Skin of body (tissue), 2 donors: Measurements from ENCODE around the gene REPIN1. TPM values are rescaled to one million over a fixed set of nuclear protein-coding genes. Genes with fewer than 3 reads are reported as not detected.

Experiments
- DNase-seq: peaks from one replicate; lab custom pipeline; 2025; lab: John Stamatoyannopoulos, UW
- total RNA-seq: library from RNA; depleted of rRNA; stranded (reverse); fragments of >200 nt; gene quantifications from one replicate; pipeline ENCODE4 v1.2.3, GENCODE V29; 2014

REPIN1 gene
- total RNA-seq, 1 donor from 2014 or later = 21.1 TPM

DNA sequence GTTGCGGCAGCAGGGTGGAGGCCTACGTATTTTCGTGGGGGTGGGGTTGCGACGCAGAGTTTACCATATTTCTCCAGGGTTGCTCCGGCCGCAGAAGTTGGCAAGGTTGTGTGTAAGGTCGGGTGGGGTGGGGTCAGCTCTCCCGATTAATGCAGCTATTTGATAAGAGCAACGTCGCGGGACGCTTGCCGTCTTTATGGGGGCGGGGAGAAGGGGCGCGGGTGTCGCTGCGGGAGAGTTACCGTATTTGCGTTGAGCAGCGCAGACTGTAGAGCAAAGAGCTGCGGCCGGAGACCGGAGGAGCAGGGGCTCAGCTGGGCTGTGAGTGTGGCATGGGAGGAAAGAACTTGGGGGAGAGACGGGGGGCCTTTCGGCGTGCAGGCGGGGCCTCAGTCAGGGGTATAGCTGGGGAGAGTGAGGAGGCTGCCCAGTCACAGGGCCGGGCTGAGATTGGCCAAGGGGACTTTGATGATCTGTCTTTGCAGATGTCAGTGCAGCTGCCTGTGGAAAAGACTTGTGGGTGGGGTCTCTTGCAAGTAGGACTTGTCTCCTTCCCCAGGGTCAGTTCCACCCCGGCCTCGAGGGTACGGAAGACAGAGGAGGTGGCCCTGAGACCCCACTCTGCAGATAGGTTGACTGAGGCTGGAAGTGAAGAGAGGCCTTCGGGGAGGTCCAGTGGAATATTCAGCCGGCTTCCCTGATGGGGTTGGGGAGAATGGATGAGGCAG lies 37.1 kb downstream of the REPIN1 start:
- DNase-seq = no peak

GRCh38 chr7:150406312-150406566 lies 37.6 kb downstream of the REPIN1 start:
- DNase-seq = no peak

DNA sequence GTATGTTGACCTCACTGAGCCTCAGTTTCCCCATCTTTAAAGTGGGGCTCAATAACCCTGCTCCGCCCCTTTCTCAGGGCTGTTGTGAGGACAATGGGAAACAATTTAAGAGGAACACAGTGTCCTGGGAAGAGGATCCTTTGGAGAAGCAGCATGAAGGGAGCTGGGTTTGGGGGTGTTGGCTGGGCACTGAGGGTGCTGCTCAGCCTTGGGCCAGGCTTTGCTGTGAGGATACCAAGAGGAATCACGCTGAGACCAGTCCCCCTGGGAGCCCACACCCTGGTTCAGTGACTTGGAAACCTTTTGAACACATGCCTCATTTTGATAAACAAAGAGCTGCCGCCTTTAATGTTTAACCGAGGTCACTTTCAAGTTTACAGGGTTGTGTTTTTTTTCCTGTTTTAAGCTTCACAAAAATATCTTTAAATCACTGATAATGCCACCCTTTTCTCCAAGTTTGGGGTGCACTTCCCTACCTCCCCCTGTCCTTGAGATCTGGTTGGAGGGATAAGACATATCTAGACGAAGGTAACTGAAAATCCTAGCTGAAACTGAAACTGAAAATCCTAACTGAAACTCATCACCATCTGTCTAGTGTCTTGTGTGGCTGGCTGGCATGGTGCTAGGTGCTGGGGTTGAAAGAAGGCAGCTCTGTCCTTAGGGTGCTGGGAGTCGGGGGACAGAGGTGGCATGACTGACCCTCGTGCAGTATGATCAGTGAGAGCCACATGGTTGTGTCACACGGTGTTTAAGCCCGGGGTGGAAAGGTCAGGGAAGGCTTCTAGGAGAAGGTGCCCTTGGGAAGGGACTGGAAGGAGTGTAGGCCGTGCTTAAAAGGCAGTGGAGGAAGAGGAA lies 38.2 kb downstream of the REPIN1 start:
- no peak for DNase-seq

- no peak for DNase-seq
These were observed 39.2 kb downstream of the REPIN1 start for GRCh38 chr7:150407588-150408392.

DNA sequence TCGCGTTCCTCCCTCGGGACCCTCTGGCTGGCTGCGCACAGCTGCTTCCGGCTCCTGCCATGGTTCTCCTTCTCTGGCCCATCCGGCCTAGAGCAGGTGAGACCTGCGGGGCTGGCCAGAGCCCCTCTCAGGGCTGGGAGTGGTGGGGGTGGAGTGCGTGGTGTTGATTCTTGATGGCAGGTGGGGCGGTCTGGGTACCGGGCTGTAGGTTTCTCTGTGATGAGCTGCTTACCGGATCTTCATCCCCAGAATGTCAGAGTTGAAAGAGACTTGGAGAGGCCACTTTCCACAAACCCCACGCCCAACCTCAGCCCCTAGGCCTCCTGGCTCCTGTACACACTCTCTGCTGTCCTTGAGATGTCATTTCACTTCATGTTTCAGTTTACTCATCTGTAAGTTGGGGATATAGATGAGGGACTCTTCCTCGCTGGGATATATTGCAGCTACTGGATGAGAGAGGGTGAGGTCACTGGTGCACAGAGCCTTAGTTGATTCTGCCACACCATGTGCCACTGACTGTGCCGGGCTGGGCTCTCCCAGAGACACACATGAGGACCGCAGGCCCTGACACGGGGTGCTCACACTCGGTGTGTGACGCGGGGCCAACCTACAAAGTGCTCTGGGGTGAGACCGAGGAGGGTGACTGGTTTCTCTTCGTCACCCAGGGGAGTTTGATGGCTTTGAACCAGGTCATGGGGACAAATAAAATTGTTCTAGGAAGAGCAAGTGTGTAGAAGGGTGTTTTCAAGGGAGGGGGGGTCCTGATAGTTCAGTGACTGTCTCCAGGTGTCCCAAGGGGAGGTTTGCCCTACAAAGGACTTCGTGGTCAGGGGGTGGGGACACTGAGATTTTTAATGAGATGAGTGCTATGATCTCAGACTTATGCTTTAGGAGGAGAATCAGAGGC lies 40.0 kb downstream of the REPIN1 start:
- DNase-seq = no peak

DNA sequence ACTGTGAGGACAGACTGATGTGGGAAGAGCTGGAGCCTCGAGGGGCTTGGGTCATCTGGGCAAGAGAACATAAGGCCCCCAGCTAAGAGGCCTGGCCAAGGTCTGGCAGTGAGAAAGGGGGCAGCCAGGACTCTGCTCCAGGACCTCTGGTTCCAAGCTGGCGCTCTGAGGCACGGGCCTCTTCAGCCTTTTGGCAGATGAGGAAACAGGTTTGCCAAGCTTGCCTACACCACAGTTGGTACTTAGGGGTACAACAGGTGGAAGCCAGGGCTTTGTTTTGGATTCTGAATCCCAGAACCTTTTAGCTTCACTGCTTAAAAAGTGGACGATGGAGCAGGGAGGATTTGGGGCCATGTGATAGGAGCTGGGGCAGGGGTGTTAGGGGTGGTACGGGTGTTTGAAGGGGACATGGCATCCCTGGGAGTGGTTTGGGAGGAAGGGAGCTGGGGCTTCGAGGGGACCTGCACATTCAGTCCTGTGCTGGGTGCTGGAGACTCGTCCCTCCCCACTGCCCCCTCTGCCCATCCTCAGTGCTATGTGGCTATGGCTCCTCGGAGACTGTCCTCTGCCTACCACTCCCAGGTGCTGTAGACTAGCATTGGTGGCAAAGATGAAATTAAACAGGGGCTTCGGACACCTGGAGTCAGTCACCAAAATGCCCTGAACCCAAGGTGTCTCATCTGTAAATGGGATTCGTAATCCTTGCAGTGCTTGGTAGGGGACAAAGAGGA lies 40.8 kb downstream of the REPIN1 start:
- no peak for DNase-seq

DNA sequence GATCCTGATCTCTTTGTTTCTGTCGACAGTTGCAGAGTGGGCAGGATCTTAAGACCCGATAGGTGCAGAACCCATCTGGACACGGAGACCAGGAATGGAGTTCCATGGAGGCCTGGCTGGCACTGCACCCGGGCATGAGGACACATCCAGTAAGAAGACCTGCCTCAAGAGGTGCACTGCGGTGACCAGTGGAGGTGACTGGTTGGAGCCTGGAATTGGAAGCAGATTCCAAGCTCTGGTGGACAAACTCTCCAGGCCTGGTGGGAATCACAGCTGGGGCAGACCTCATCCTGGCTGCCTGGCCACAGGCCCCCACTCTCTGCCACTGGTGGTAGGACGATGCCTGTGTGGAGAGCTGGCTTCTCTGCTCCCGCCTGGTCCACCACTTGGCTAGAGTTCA lies 41.5 kb downstream of the REPIN1 start:
- DNase-seq = no peak

DNA sequence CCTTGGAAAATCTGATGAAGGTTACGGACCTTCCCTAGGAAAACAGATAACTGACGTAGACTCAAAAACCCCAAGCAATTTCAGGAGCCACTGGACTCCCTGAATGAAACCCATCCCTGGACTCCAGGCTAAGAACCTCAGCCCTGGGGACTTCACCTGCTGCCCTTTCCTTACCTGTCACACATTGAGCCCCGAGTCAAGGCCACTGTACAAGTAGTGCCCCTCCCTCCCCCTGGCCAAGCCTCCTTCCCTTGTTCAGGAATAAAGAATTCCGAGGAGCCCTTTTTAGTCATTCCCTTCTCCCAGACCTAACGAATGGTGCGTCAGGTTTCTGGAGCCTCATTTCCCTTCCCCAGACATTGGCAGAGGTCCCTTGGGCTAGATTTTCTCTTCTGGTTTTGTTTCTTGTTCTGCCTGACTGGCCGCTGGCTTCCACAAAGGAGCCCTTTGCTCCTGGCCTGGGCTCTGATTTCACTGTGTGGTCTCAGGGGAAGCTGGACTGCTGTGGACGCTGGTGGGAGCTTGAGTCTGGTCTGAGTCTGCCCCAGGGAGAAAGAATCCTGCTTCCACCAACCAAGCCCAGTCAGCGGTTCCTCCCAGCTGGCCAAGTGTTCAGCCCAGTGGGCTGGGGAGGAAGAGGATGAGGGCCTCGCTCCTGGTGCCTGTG lies 42.2 kb downstream of the REPIN1 start:
- DNase-seq = no peak

DNA sequence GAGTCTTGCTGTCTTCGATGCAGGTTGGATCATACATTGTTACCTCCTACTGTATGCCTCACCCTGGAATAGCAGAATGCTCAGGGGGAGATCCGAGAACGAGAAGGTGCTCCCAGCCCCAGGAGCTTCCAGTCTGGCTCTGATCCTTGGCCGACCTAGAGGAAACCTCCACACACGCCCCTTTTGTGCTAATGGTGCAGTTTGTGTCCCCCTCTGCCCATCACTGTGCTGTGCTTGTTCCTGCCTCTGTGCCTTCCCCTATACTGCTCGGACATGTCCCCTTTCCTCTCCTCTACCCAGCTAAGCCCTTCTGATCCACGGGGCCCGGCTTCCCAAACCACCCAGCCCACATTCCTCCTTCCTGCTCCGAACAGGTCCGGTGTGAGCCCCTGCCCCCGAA lies 43.0 kb downstream of the REPIN1 start:
- DNase-seq = no peak

GRCh38 chr7:150412016-150412415 lies 43.4 kb downstream of the REPIN1 start:
- DNase-seq = no peak

DNA sequence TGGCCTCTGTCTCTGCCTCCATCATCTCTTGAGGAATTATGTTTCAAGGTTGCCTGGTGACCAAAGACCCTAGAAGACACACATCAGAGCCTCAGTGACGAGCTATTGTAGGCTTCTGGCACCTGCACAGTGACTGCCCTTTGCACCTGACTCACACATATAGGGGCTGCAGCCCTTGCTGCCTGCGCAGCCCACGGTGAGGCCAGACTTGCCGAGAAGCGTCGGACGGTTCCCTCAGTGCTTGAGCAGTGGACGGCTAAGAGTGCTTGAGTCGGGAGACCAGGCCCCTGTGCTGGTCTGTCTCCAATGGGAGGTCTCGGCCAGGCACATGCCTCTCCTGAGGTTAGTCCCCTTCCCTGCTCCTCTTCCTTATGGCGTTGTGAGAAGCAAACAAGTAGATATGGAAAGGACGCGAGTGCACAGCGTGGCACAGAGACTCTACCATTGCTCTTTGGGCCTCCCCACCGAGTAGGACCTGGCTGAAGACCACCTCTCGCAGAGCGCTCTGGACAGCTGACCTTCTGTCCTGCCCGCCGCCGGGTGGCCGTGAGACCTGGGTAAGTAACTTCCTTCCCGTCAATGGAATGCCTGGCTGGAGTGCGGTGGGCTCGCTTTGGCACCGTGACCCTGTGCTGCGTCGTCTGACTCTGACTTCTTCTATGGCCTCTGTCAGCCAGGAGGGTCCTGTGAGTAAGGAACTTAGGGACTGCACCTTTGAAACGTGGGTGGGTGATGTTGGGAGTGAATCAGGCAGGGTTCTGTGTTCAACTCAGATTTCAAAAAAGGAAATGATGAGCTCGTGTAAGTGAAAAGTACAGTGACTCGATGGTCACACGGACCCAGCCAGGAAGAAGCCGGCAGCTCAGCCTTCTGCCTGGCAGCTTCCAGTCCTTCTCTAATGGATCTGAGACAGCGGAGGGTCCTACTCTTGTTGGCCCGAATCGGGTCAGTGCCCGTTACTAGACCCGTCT lies 44.2 kb downstream of the REPIN1 start:
- DNase-seq = no peak

GRCh38 chr7:150413640-150414081 lies 45.0 kb downstream of the REPIN1 start:
- no peak for DNase-seq

- no peak for DNase-seq
These were observed 46.8 kb downstream of the REPIN1 start for GRCh38 chr7:150415161-150416153.

DNA sequence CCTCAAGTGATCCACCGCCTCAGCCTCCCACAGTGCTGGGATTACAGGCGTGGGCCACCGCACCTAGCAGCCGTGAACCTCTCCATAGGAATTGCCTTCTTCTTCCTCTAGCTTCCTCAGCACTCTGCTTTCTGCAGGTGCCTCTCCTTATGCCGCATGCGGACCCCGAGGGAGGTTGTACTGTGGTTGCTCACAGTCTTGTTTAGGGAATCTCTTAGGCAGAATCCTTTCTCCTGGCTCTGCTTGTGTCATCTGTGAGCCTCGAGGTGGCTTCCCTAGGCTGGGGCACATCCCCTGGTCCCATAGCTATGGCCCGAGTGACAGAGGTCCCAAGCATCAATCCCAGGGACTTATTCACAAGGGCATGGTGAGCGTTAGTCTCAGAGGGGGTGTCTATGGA lies 48.6 kb downstream of the REPIN1 start:
- DNase-seq = no peak

GRCh38 chr7:150417863-150418262 lies 49.2 kb downstream of the REPIN1 start:
- no peak for DNase-seq

DNA sequence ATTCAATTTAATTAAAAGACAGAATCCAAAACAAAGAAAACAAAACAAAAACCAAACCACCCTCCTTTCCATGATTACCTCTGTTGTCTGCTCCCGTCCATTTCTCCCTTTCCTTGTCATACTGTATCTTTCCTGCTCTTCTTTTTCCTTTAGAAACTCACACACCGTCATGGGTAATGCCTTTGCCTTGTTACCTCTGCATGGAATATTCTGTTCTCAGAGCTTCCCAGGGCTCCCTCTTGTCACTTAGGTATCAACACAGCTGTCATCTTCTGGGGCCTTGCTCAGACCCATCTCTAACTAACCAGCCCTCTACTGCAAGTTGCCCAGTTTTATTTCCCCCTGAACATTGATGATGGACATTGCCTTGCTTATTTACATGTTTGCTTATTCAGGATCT lies 51.6 kb downstream of the REPIN1 start:
- no peak for DNase-seq

- peak; percentile 64 for DNase-seq
These were observed 52.5 kb downstream of the REPIN1 start for GRCh38 chr7:150420987-150421674.
